Neuron (in vitro differentiated cells): ENCODE results near the gene PGAM5.
A peak's percentile ranks its signal among the peaks of the same experiment; 100 is the strongest.
"Not testable (repeated sequence)": the region's sequence is repeated elsewhere in the genome, so short reads cannot be mapped to it uniquely, and the experiment has no call there.

ENCODE experiments used
- H2AFZ ChIP-seq: one replicate; pipeline ENCODE4 v1.6.1; 2013; ENCODE audit warnings: low read depth, mild to moderate bottlenecking, inconsistent platforms, low read length, moderate library complexity
- H3K27me3 ChIP-seq: one replicate; pipeline ENCODE4 v1.6.1; 2013; ENCODE audit warnings: low read length; ENCODE audit not compliant: insufficient read depth
- H3K36me3 ChIP-seq: one replicate; pipeline ENCODE4 v1.6.1; 2013; ENCODE audit warnings: low read length; ENCODE audit not compliant: insufficient read depth
- H3K4me1 ChIP-seq: one replicate; pipeline ENCODE4 v1.6.1; 2013; ENCODE audit warnings: low read length; ENCODE audit not compliant: insufficient read depth
- H3K4me3 ChIP-seq: 2 replicates; pipeline ENCODE4 v1.5.1; 2013; ENCODE audit warnings: mild to moderate bottlenecking, low read length, moderate library complexity
- H3K9me3 ChIP-seq: one replicate; pipeline ENCODE4 v1.6.1; 2013; ENCODE audit warnings: low read length

Gene PGAM5

GRCh38 chr12:132748319-132748718 lies 37.7 kb downstream of the PGAM5 start:
- H2AFZ ChIP-seq, result no peak overlapping the region
- peaks cover 81% of the 10 kb centered on the region for H3K36me3 ChIP-seq
- H3K4me1 ChIP-seq, result no peaks in the 10 kb centered on the region
- no peaks in the 10 kb centered on the region for H3K27me3 ChIP-seq
- H3K9me3 ChIP-seq, result peaks cover 6% of the 10 kb centered on the region
- H3K4me3 ChIP-seq, result no peak overlapping the region

- not testable (repeated sequence) for H3K27me3 ChIP-seq, H2AFZ ChIP-seq
- H3K36me3 ChIP-seq, result peaks cover 67% of the 10 kb centered on the region
Measured at GRCh38 chr12:132753670-132754069, 43.0 kb downstream of the PGAM5 start.

GRCh38 chr12:132754160-132754932 lies 43.7 kb downstream of the PGAM5 start:
- peaks cover 7% of the 10 kb centered on the region for H3K9me3 ChIP-seq
- H3K4me3 ChIP-seq, result no peak overlapping the region
- no peaks in the 10 kb centered on the region for H3K27me3 ChIP-seq
- peaks cover 65% of the 10 kb centered on the region for H3K36me3 ChIP-seq
- no peak overlapping the region for H2AFZ ChIP-seq
- H3K4me1 ChIP-seq, result no peaks in the 10 kb centered on the region

More at GRCh38 chr12:132753670-132754069, 43.0 kb downstream of the PGAM5 start:
- not testable (repeated sequence) for H3K4me1 ChIP-seq, H3K9me3 ChIP-seq, H3K4me3 ChIP-seq

GRCh38 chr12:132758825-132759224 lies 48.2 kb downstream of the PGAM5 start:
- H3K4me1 ChIP-seq, result peaks cover 10% of the 10 kb centered on the region
- H2AFZ ChIP-seq, H3K4me3 ChIP-seq, H3K9me3 ChIP-seq, H3K27me3 ChIP-seq: not testable (repeated sequence)
- peaks cover 30% of the 10 kb centered on the region for H3K36me3 ChIP-seq

- Histone ChIP-seq H3K27me3 (no peaks in the 10 kb centered on the region), H3K4me3 (no peak overlapping the region)
Measured at GRCh38 chr12:132759359-132759758, 48.7 kb downstream of the PGAM5 start.

GRCh38 chr12:132761032-132761920 lies 50.6 kb downstream of the PGAM5 start, which contains the start of gene ANKLE2:
TSS of gene ANKLE2 (minus strand) at chr12:132761832. CDS start at chr12:132761798, 34 bp downstream.
- Histone ChIP-seq H3K27me3 (no peaks in the 10 kb centered on the region), H3K9me3 (peaks cover 5% of the 10 kb centered on the region), H3K4me1 (peaks cover 10% of the 10 kb centered on the region), H2AFZ (peak within 1 kb of the TSS; percentile 62), H3K4me3 (peak within 1 kb of the TSS; percentile 86), H3K36me3 (peaks cover 18% of the 10 kb centered on the region)

More at GRCh38 chr12:132759359-132759758, 48.7 kb downstream of the PGAM5 start:
- no peak overlapping the region for H2AFZ ChIP-seq
- H3K4me1 ChIP-seq, result peaks cover 10% of the 10 kb centered on the region
- H3K9me3 ChIP-seq, result peaks cover 5% of the 10 kb centered on the region
- peaks cover 27% of the 10 kb centered on the region for H3K36me3 ChIP-seq

GRCh38 chr12:132761921-132762583 lies 51.4 kb downstream of the PGAM5 start:
- Histone ChIP-seq H3K4me1 (peaks cover 10% of the 10 kb centered on the region), H3K27me3 (no peaks in the 10 kb centered on the region), H2AFZ (peak overlapping the region; percentile 62), H3K36me3 (peaks cover 14% of the 10 kb centered on the region), H3K4me3 (peak overlapping the region; percentile 86), H3K9me3 (peaks cover 5% of the 10 kb centered on the region)

GRCh38 chr12:132764231-132764630 lies 53.6 kb downstream of the PGAM5 start:
- Histone ChIP-seq H3K36me3 (peaks cover 8% of the 10 kb centered on the region), H3K9me3 (peaks cover 2% of the 10 kb centered on the region), H3K4me3 (no peak overlapping the region), H3K4me1 (peaks cover 10% of the 10 kb centered on the region), H3K27me3 (no peaks in the 10 kb centered on the region), H2AFZ (no peak overlapping the region)

- no peaks in the 10 kb centered on the region for H3K27me3 ChIP-seq
- H3K4me3 ChIP-seq, result no peak overlapping the region
- peaks cover 13% of the 10 kb centered on the region for H3K36me3 ChIP-seq
- peaks cover 6% of the 10 kb centered on the region for H3K4me1 ChIP-seq
- no peaks in the 10 kb centered on the region for H3K9me3 ChIP-seq
- H2AFZ ChIP-seq, result no peak overlapping the region
Measured at GRCh38 chr12:132765361-132765760, 54.7 kb downstream of the PGAM5 start.

- Histone ChIP-seq H3K27me3 (no peaks in the 10 kb centered on the region), H3K9me3 (no peaks in the 10 kb centered on the region), H2AFZ (no peak overlapping the region), H3K4me3 (no peak overlapping the region), H3K4me1 (no peaks in the 10 kb centered on the region), H3K36me3 (peaks cover 18% of the 10 kb centered on the region)
Measured at GRCh38 chr12:132766380-132767085, 55.9 kb downstream of the PGAM5 start.

GRCh38 chr12:132771126-132771838 lies 60.6 kb downstream of the PGAM5 start:
- Histone ChIP-seq H3K36me3 (peaks cover 61% of the 10 kb centered on the region), H3K4me3 (no peak overlapping the region), H2AFZ (no peak overlapping the region), H3K27me3 (no peaks in the 10 kb centered on the region), H3K9me3 (no peaks in the 10 kb centered on the region), H3K4me1 (no peaks in the 10 kb centered on the region)
